Measurements from ENCODE around the gene FOXO3B. TPM values are rescaled to one million over a fixed set of nuclear protein-coding genes. Genes with fewer than 3 reads are reported as not detected.
"Not testable (repeated sequence)": the region's sequence is repeated elsewhere in the genome, so short reads cannot be mapped to it uniquely, and the experiment has no call there.

FOXO3B gene
- polyA plus RNA-seq, 4 donors: 1.1 to 2.6 TPM; not detected in 2

DNA sequence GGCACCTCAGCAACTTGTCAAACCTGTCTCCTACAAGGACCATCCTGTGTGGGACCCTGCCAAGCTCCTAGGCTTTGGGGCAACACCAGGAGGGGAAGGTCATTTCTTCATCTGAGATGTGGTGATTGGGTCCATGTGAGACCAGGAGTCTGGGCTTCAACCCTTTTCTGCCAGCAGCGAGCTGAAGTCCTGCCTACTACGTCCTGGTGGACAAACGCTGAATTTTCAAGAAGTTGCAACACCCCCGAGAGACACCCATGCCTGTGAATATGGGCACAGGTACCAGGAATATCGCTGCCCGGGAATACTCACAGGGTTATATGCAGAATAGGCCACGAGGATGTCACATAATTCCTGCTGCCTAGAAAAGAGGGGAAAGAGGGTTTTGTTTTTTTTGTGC lies 45.9 kb downstream of the FOXO3B start:
- DNase-seq: peak in 1 of 2 donors; percentile 1
- FAIRE-seq; H3K36me3 ChIP-seq (ENCODE audit: control insufficient read depth in 3 of 3, insufficient read depth in 2 of 3, low read depth in 1 of 3, low read length in 3 of 3); H3K27ac ChIP-seq (ENCODE audit: low read depth in 1 of 3, low read length in 2 of 3); H3K4me3 ChIP-seq (ENCODE audit: low read depth in 1 of 3, low read length in 3 of 3); H3K4me1 ChIP-seq (ENCODE audit: control insufficient read depth in 3 of 3, insufficient read depth in 2 of 3, low read depth in 1 of 3, low read length in 2 of 3); H3K9me3 ChIP-seq (ENCODE audit: control insufficient read depth in 2 of 2, insufficient read depth in 1 of 2, low read depth in 1 of 2, low read length in 1 of 2): not testable (repeated sequence)
- H3K27me3 ChIP-seq (ENCODE audit: control insufficient read depth in 3 of 3, insufficient read depth in 3 of 3, low read length in 3 of 3): peaks cover 0 to 11% (median 2%) of the 10 kb centered on the region in 3 donors
- 56 to 70% (median 57%) methylated on average over 7 of the region's 7 CpGs for WGBS, 3 donors

DNA sequence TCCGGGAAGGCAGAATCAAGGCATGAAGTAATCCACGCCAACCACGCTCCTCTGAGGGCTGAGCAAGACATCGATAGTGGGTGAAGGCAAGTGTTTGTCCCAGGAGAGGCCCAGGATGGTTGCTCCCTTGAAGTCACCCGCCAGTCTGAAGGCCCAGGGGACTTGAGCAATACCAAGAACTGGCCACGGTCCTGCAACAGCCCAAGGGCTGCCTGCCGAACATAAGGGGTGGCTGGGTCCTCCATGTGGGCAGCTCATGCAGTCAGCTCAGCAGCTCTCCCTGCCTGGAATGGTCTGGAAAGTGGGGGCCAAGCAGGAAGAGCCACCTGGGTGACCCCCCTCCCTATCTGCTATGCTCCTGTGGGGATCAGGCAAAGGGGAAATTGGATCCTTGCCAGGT lies 46.3 kb downstream of the FOXO3B start:
- H3K4me1 ChIP-seq (ENCODE audit: control insufficient read depth in 3 of 3, insufficient read depth in 2 of 3, low read depth in 1 of 3, low read length in 2 of 3); H3K4me3 ChIP-seq (ENCODE audit: low read depth in 1 of 3, low read length in 3 of 3); DNase-seq; H3K36me3 ChIP-seq (ENCODE audit: control insufficient read depth in 3 of 3, insufficient read depth in 2 of 3, low read depth in 1 of 3, low read length in 3 of 3); FAIRE-seq; H3K9me3 ChIP-seq (ENCODE audit: control insufficient read depth in 2 of 2, insufficient read depth in 1 of 2, low read depth in 1 of 2, low read length in 1 of 2); H3K27ac ChIP-seq (ENCODE audit: low read depth in 1 of 3, low read length in 2 of 3): not testable (repeated sequence)
- WGBS, 3 donors: 70 to 88% (median 71%) methylated on average over 3 to 7 of the region's 7 CpGs
- H3K27me3 ChIP-seq (ENCODE audit: control insufficient read depth in 3 of 3, insufficient read depth in 3 of 3, low read length in 3 of 3): peaks cover 0 to 11% (median 2%) of the 10 kb centered on the region in 3 donors

DNA sequence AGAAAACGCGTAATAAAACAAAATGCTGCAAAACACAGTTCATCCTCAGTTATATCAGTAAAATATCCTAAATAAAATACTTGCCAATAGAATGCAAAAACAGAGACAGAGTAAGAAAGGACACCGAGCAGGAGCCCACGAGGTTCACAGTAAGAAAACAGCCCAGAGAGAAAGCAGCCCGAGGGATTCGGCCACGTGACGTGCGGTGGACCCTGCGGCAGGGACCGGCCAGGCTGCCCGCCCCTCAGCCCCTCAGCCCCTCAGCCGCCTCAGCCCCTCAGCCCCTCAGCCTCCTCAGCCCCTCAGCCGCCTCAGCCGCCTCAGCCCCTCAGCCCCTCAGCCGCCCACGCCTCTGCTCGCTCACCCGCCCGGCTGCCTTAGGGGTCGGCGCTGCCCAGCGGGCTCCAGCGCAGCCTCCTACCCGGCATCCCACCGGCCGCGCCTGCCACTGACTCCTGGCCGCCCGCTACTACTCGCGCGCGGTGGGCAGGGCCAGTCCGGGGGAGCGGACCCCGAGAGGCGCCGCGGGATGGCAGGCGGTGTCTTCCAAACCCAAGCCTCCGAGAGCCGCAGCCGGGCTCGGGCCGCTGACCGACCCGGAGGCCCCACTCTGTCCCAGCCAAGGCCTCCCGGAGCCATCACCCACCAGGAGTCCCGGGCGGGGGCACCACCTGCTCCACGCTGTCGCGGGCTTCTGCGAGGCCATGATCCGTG lies 47.4 kb downstream of the FOXO3B start:
- not testable (repeated sequence) for H3K9me3 ChIP-seq (ENCODE audit: control insufficient read depth in 2 of 2, insufficient read depth in 1 of 2, low read depth in 1 of 2, low read length in 1 of 2); FAIRE-seq; H3K27ac ChIP-seq (ENCODE audit: low read depth in 1 of 3, low read length in 2 of 3); H3K4me1 ChIP-seq (ENCODE audit: control insufficient read depth in 3 of 3, insufficient read depth in 2 of 3, low read depth in 1 of 3, low read length in 2 of 3); H3K4me3 ChIP-seq (ENCODE audit: low read depth in 1 of 3, low read length in 3 of 3); H3K36me3 ChIP-seq (ENCODE audit: control insufficient read depth in 3 of 3, insufficient read depth in 2 of 3, low read depth in 1 of 3, low read length in 3 of 3)
- DNase-seq: peak in 1 of 2 donors; percentile 2
- peaks cover 0 to 11% (median 2%) of the 10 kb centered on the region in 3 donors for H3K27me3 ChIP-seq (ENCODE audit: control insufficient read depth in 3 of 3, insufficient read depth in 3 of 3, low read length in 3 of 3)
- WGBS, 3 donors: 11 to 19% (median 14%) methylated on average over 52 to 56 of the region's 56 CpGs

Other genes starting within 250 kb of the FOXO3B start
- 10 to 100 TPM in 1 of 4 donors, 1 to 10 TPM in 3; 1.2 to 18.0 (median 7.2) TPM for gene LGALS9C, start 205.5 kb downstream of the FOXO3B start, polyA plus RNA-seq
- gene TBC1D28, start 37.9 kb downstream of the FOXO3B start, polyA plus RNA-seq: not detected
- gene FBXW10, start 61.7 kb upstream of the FOXO3B start, polyA plus RNA-seq: under 1 TPM in 3 of 4 donors, not detected in 1; 0.16 to 0.62 (median 0.22) TPM
- 10 to 100 TPM; 20.5 to 69.5 (median 26.4) TPM for gene TVP23B, start 98.9 kb upstream of the FOXO3B start, polyA plus RNA-seq
- gene PRPSAP2, start 175.8 kb upstream of the FOXO3B start, polyA plus RNA-seq: 10 to 100 TPM; 30.2 to 43.2 (median 30.6) TPM

All from small intestine (tissue), 7 donors.